GM19467 (cell line): ENCODE measurements around the gene MARK3.

Experiments
- ATAC-seq: cut with Tn5 transposase; IDR thresholded peaks from one replicate; pipeline ENCODE4 v1.9.1; 2021; ENCODE audit warnings: mild to moderate bottlenecking, moderate library complexity; ENCODE audit not compliant: unreplicated experiment

The MARK3 gene

GRCh38 chr14:103545219-103545914 is 160.2 kb downstream of the MARK3 start:
- no peak for ATAC-seq

- ATAC-seq: no peak
These were observed 160.9 kb downstream of the MARK3 start for GRCh38 chr14:103545915-103546651.

- no peak for ATAC-seq
These were observed 161.6 kb downstream of the MARK3 start for GRCh38 chr14:103546652-103547454.

- ATAC-seq: no peak
These were observed 162.3 kb downstream of the MARK3 start for GRCh38 chr14:103547455-103547940.

- ATAC-seq: no peak
These were observed 162.8 kb downstream of the MARK3 start for GRCh38 chr14:103547941-103548462.

GRCh38 chr14:103548463-103549351 is 163.5 kb downstream of the MARK3 start:
- ATAC-seq: no peak

GRCh38 chr14:103549361-103550311 is 164.4 kb downstream of the MARK3 start:
- no peak for ATAC-seq

GRCh38 chr14:103550451-103551337 is 165.5 kb downstream of the MARK3 start:
- ATAC-seq: no peak

GRCh38 chr14:103551338-103551762 is 166.1 kb downstream of the MARK3 start:
- ATAC-seq: no peak

- no peak for ATAC-seq
These were observed 167.0 kb downstream of the MARK3 start for GRCh38 chr14:103552011-103552845.

GRCh38 chr14:103552846-103553210 is 167.6 kb downstream of the MARK3 start:
- no peak for ATAC-seq
